ENCODE data around the gene KIR2DL3. TPM values are rescaled to one million over a fixed set of nuclear protein-coding genes. Genes with fewer than 3 reads are reported as not detected.
"Not testable (repeated sequence)": the region's sequence is repeated elsewhere in the genome, so short reads cannot be mapped to it uniquely, and the experiment has no call there.

KIR2DL3 gene
- total RNA-seq, 1 experiment from 2014 or later, result not detected

DNA sequence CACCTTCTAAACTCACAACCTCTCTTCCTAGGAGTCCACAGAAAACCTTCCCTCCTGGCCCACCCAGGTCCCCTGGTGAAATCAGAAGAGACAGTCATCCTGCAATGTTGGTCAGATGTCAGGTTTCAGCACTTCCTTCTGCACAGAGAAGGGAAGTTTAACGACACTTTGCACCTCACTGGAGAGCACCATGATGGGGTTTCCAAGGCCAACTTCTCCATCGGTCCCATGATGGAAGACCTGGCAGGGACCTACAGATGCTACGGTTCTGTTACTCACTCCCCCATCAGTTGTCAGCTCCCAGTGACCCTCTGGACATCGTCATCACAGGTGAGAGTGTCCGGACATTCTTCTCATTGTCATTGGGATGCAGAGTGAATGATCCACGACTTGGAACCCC is 20.3 kb downstream of the KIR2DL3 start:
- H3K9me3 ChIP-seq (ENCODE audit: insufficient read depth, low read depth); intact Hi-C loops (cut with micrococcal nuclease; ENCODE audit: unreplicated experiment); H3K27ac ChIP-seq; H3F3A ChIP-seq (ENCODE audit: insufficient read depth, low read depth); H3K9me2 ChIP-seq (ENCODE audit: insufficient read depth); H3K4me2 ChIP-seq; H4K20me1 ChIP-seq (ENCODE audit: insufficient read depth); BruUV-seq (replicated peaks); H3K79me2 ChIP-seq (ENCODE audit: low read depth); POLR2A ChIA-PET (ENCODE audit: unreplicated experiment); H3K4me1 ChIP-seq (replicated peaks; ENCODE audit: insufficient read depth); H3K4me3 ChIP-seq; DNase-seq; CTCF ChIA-PET; H2AFZ ChIP-seq; H3K36me3 ChIP-seq (ENCODE audit: low read depth): not testable (repeated sequence)
- H3K27me3 ChIP-seq (ENCODE audit: insufficient read depth, low read depth), result peaks cover 18% of the 10 kb centered on the region

DNA sequence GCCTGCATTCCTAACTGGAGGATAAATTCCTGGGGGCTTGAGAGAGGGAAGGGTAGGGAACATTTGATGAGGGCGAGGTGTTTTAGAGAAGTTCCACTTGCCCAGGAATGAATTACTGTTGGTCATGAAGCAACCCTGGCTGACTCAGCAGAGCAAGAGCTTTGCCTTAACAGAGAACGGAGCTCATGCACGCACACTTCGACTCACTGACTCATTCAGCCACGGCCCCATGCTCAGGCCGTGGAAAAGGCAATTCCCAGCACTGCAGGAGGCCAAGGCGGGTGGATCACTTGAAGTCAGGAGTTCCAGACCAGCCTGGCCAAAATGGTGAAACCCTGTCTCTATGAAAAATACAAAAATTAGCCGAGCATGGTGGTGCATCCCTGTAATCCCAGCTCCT is 25.9 kb downstream of the KIR2DL3 start:
- H3F3A ChIP-seq (ENCODE audit: insufficient read depth, low read depth); DNase-seq; H3K27ac ChIP-seq; BruUV-seq (replicated peaks); H3K4me2 ChIP-seq; H2AFZ ChIP-seq; H3K4me1 ChIP-seq (replicated peaks; ENCODE audit: insufficient read depth); H3K36me3 ChIP-seq (ENCODE audit: low read depth); H3K9me3 ChIP-seq (ENCODE audit: insufficient read depth, low read depth); intact Hi-C loops (cut with micrococcal nuclease; ENCODE audit: unreplicated experiment); H3K79me2 ChIP-seq (ENCODE audit: low read depth); POLR2A ChIA-PET (ENCODE audit: unreplicated experiment); H3K9me2 ChIP-seq (ENCODE audit: insufficient read depth); H3K4me3 ChIP-seq; CTCF ChIA-PET; H4K20me1 ChIP-seq (ENCODE audit: insufficient read depth): not testable (repeated sequence)
- H3K27me3 ChIP-seq (ENCODE audit: insufficient read depth, low read depth), result peaks cover 30% of the 10 kb centered on the region

DNA sequence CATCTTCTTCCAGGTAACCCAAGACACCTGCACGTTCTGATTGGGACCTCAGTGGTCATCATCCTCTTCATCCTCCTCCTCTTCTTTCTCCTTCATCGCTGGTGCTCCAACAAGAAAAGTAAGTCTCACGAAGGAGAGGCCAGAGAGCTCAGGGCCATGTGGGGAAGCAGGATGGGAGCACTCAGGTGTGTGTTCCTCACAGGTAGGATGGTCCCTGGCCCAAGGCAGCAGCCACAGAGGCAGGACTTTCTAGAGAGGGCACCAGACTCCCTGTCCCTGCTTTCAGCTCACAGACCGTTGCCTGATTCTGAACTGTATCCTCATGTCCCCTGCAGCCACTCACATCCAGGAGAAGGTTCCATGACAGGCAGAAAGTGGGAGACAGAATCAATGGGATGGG is 28.2 kb downstream of the KIR2DL3 start:
- H3F3A ChIP-seq (ENCODE audit: insufficient read depth, low read depth); DNase-seq; H3K4me1 ChIP-seq (replicated peaks; ENCODE audit: insufficient read depth); H3K27ac ChIP-seq; intact Hi-C loops (cut with micrococcal nuclease; ENCODE audit: unreplicated experiment); POLR2A ChIA-PET (ENCODE audit: unreplicated experiment); H3K4me2 ChIP-seq; BruUV-seq (replicated peaks); H3K4me3 ChIP-seq; H3K9me2 ChIP-seq (ENCODE audit: insufficient read depth); H3K79me2 ChIP-seq (ENCODE audit: low read depth); H4K20me1 ChIP-seq (ENCODE audit: insufficient read depth); CTCF ChIA-PET; H3K36me3 ChIP-seq (ENCODE audit: low read depth); H3K9me3 ChIP-seq (ENCODE audit: insufficient read depth, low read depth); H2AFZ ChIP-seq: not testable (repeated sequence)
- peaks cover 31% of the 10 kb centered on the region for H3K27me3 ChIP-seq (ENCODE audit: insufficient read depth, low read depth)

DNA sequence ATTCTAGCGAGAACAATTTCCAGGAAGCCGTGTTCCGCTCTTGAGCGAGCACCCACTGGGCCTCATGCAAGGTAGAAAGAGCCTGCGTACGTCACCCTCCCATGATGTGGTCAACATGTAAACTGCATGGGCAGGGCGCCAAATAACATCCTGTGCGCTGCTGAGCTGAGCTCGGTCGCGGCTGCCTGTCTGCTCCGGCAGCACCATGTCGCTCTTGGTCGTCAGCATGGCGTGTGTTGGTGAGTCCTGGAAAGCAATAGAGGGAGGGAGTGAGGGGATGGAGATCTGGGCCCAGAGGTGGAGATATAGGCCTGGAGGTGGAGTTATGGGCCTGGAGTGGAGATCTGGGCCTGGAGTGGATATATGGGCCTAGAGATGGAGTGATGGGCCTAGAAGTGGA is 31.3 kb downstream of the KIR2DL3 start, which contains the start of gene KIR2DL1:
TSS of gene KIR2DL1 (plus strand) at position 148 of the 400 bp plus-strand sequence. CDS start at position 206, 58 bp downstream.
- H3K36me3 ChIP-seq (ENCODE audit: low read depth); H3K4me3 ChIP-seq; POLR2A ChIA-PET (ENCODE audit: unreplicated experiment); BruUV-seq (replicated peaks); H3K27ac ChIP-seq; H3K4me2 ChIP-seq; H3K9me3 ChIP-seq (ENCODE audit: insufficient read depth, low read depth); H3F3A ChIP-seq (ENCODE audit: insufficient read depth, low read depth); intact Hi-C loops (cut with micrococcal nuclease; ENCODE audit: unreplicated experiment); H3K4me1 ChIP-seq (replicated peaks; ENCODE audit: insufficient read depth); H4K20me1 ChIP-seq (ENCODE audit: insufficient read depth); H3K9me2 ChIP-seq (ENCODE audit: insufficient read depth); DNase-seq; CTCF ChIA-PET; H3K79me2 ChIP-seq (ENCODE audit: low read depth); H2AFZ ChIP-seq: not testable (repeated sequence)
- H3K27me3 ChIP-seq (ENCODE audit: insufficient read depth, low read depth), result peaks cover 21% of the 10 kb centered on the region; the same call in 1 of the 2 replicates

DNA sequence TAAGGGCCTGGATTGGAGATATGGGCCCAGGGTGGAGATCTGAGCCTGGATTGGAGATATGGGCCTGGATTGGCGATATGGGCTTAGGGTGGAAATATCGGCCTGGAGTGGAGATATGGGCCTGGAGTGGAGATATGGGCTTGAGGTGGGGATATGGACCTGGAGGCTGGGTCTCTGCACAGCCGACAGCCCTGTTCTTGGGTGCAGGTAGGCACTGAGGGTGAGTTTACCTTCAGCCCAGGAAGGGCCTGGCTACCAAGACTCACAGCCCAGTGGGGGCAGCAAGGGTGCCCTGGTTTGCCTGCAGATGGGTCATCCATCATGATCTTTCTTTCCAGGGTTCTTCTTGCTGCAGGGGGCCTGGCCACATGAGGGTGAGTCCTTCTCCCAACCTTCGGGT is 32.2 kb downstream of the KIR2DL3 start:
- POLR2A ChIA-PET (ENCODE audit: unreplicated experiment); H3K4me3 ChIP-seq; H3K9me3 ChIP-seq (ENCODE audit: insufficient read depth, low read depth); H3F3A ChIP-seq (ENCODE audit: insufficient read depth, low read depth); H3K36me3 ChIP-seq (ENCODE audit: low read depth); CTCF ChIA-PET; H2AFZ ChIP-seq; H3K4me1 ChIP-seq (replicated peaks; ENCODE audit: insufficient read depth); H4K20me1 ChIP-seq (ENCODE audit: insufficient read depth); DNase-seq; H3K9me2 ChIP-seq (ENCODE audit: insufficient read depth); H3K27ac ChIP-seq; intact Hi-C loops (cut with micrococcal nuclease; ENCODE audit: unreplicated experiment); H3K79me2 ChIP-seq (ENCODE audit: low read depth); H3K4me2 ChIP-seq; BruUV-seq (replicated peaks): not testable (repeated sequence)
- H3K27me3 ChIP-seq (ENCODE audit: insufficient read depth, low read depth), result peaks cover 22% of the 10 kb centered on the region; the same call in 1 of the 2 replicates

DNA sequence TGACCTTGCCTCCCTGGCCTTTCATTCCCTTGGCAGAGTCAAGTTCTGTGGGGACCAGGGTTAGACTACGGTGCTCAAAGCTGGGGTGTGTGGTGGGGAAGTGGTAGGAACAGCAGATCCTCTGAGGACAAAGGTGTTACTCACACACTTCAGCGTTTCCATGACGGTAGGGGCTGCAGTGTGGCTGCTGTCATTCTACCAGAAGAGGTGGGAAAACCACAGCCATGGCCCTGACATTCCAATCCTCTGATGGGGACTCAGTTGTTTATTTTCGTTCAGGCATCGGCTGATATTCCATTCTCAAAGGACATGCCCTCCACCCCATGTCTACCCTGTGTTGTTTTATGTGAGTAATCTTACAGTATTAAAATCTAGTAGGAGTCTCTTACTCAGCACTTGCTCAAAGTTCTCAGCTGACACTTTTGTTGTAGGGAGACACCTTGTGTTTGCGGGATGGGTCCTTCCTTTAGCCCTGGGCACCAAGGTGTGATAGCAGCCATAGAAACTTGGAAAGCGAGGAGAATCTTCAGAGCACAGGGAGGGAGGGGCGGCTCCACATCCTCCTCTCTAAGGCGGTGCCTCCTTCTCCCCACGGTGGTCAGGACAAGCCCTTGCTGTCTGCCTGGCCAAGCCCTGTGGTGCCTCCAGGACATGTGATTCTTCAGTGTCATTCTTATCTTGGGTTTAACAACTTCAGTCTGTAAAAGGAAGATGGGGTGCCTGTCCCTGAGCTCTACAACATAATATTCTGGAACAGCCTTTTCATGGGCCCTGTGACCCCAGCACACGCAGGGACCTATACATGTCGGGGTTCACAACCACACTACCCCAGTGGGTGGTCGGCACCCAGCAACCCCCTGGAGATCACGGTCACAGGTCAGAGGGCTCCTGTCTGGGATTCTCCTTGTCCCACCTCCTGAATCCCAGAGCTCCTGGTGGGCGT is 33.0 kb downstream of the KIR2DL3 start:
- H3K4me3 ChIP-seq; POLR2A ChIA-PET (ENCODE audit: unreplicated experiment); H3K9me2 ChIP-seq (ENCODE audit: insufficient read depth); H3K27ac ChIP-seq; CTCF ChIA-PET; H3K36me3 ChIP-seq (ENCODE audit: low read depth); BruUV-seq (replicated peaks); H3F3A ChIP-seq (ENCODE audit: insufficient read depth, low read depth); H4K20me1 ChIP-seq (ENCODE audit: insufficient read depth); intact Hi-C loops (cut with micrococcal nuclease; ENCODE audit: unreplicated experiment); H3K79me2 ChIP-seq (ENCODE audit: low read depth); H2AFZ ChIP-seq; H3K4me1 ChIP-seq (replicated peaks; ENCODE audit: insufficient read depth); H3K9me3 ChIP-seq (ENCODE audit: insufficient read depth, low read depth); H3K4me2 ChIP-seq: not testable (repeated sequence)
- peak in 1 of 2 experiments; percentile 1 for DNase-seq
- H3K27me3 ChIP-seq (ENCODE audit: insufficient read depth, low read depth), result peaks cover 27% of the 10 kb centered on the region; the same call in 1 of the 2 replicates

DNA sequence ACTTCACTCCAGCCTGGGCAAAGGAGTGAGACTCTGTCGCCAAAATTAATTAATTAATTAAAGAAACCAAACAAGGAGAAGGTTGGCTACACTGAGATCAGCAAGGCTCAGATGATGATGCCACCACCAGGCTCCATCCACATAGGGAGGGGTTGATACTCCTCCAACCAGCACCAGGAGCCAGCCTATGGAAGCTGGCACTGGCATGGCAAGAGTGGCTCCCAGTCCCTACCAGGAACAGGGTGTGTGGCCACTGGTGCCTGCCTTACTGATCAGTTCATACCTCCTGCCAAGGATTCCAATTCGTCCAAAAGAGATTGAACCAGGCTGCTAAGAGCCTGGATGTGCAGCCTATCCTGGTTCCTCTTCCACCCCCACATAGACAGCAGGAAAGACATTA is 34.4 kb downstream of the KIR2DL3 start:
- H3K4me1 ChIP-seq (replicated peaks; ENCODE audit: insufficient read depth); H3F3A ChIP-seq (ENCODE audit: insufficient read depth, low read depth); BruUV-seq (replicated peaks); H3K79me2 ChIP-seq (ENCODE audit: low read depth); POLR2A ChIA-PET (ENCODE audit: unreplicated experiment); H3K4me2 ChIP-seq; CTCF ChIA-PET; H2AFZ ChIP-seq; H3K9me3 ChIP-seq (ENCODE audit: insufficient read depth, low read depth); intact Hi-C loops (cut with micrococcal nuclease; ENCODE audit: unreplicated experiment); DNase-seq; H3K36me3 ChIP-seq (ENCODE audit: low read depth); H3K4me3 ChIP-seq; H4K20me1 ChIP-seq (ENCODE audit: insufficient read depth); H3K27ac ChIP-seq; H3K9me2 ChIP-seq (ENCODE audit: insufficient read depth): not testable (repeated sequence)
- H3K27me3 ChIP-seq (ENCODE audit: insufficient read depth, low read depth), result peaks cover 36% of the 10 kb centered on the region; the same call in 1 of the 2 replicates

Data from PC-9 (cell line).